Measurements from ENCODE around the gene PCDH10.
"Not testable (repeated sequence)": the region's sequence is repeated elsewhere in the genome, so short reads cannot be mapped to it uniquely, and the experiment has no call there.

Gene PCDH10

GRCh38 chr4:133240451-133240850, 91.4 kb downstream of the PCDH10 start:
- DNase-seq (ENCODE audit: low read depth in 2 of 2) = not testable (repeated sequence)

Data from stimulated activated CD4-positive, alpha-beta T cell treated with anti-CD3 and anti-CD28 coated beads, Interleukin-12 subunit alpha, Interleukin-12 subunit beta, amount 100 ng/mL, for 24 hours (primary cell).